Naive thymus-derived CD4-positive, alpha-beta T cell (primary cell): ENCODE measurements around the gene SMIM38. TPM values are rescaled to one million over a fixed set of nuclear protein-coding genes. Genes with fewer than 3 reads are reported as not detected.

Experiments used
- ATAC-seq: fragments of 150-1000 bp; cut with Tn5 transposase; 2 replicates; pipeline ENCODE4 v1.10.0; 2021; ENCODE audit warnings: mild to moderate bottlenecking, moderate library complexity
- CTCF ChIA-PET: fragments of 350-600 bp; sonication (Branson Sonifier 250); formaldehyde crosslinking; loops from one replicate; lab custom pipeline; 2021; ENCODE audit warnings: antibody characterized with exemption; lab: Charles Lee
- POLR2A ChIA-PET: fragments of 350-600 bp; sonication (Branson Sonifier 250); formaldehyde crosslinking; loops from one replicate; lab custom pipeline; 2021; ENCODE audit warnings: antibody characterized with exemption, inconsistent platforms; lab: Charles Lee
- DNase-seq, 9 donors: peaks; one replicate each; pipeline versions ENCODE4 v3.0.0 to v3.0.0-alpha.2; 2020 to 2022; ENCODE audit warnings: mixed read lengths in 1 of 9
- H3K27ac ChIP-seq: one replicate; pipeline ENCODE4 v1.7.0; 2013; ENCODE audit warnings: mild to moderate bottlenecking, low read depth, low read length, moderate library complexity
- H3K27me3 ChIP-seq, 2 donors: one replicate each; pipeline ENCODE4 v1.7.0; 2013; ENCODE audit warnings: low read length in 2 of 2, mild to moderate bottlenecking in 2 of 2, moderate library complexity in 2 of 2; ENCODE audit not compliant: control insufficient read depth in 2 of 2, insufficient read depth in 2 of 2
- H3K36me3 ChIP-seq, 3 experiments: 1 replicate in 2 of 3; 2 replicates in 1 of 3; pipeline ENCODE4 v1.7.0; 2013; ENCODE audit warnings: low read length in 3 of 3, mild to moderate bottlenecking in 3 of 3, moderate library complexity in 1 of 3; ENCODE audit not compliant: insufficient read depth in 3 of 3, control insufficient read depth in 2 of 3
- H3K4me1 ChIP-seq, 2 donors: one replicate each; pipeline ENCODE4 v1.7.0; 2013; ENCODE audit warnings: low read length in 2 of 2, mild to moderate bottlenecking in 2 of 2, moderate library complexity in 1 of 2; ENCODE audit not compliant: control insufficient read depth in 2 of 2, insufficient read depth in 2 of 2
- H3K4me3 ChIP-seq: 2 replicates; pipeline ENCODE4 v1.7.0; 2013; ENCODE audit warnings: mild to moderate bottlenecking, low read length
- H3K9me3 ChIP-seq, 3 experiments: 1 replicate in 2 of 3; 2 replicates in 1 of 3; pipeline ENCODE4 v1.7.0; 2013; ENCODE audit warnings: low read length in 3 of 3; ENCODE audit not compliant: control insufficient read depth in 2 of 3
- H3K27ac Mint-ChIP-seq, 9 donors: one replicate each; pipeline ENCODE4 v1.8.0; 2020 to 2022; ENCODE audit warnings: mixed read lengths in 9 of 9, mild to moderate bottlenecking in 8 of 9, moderate library complexity in 5 of 9, inconsistent platforms in 2 of 9
- H3K27me3 Mint-ChIP-seq, 5 donors: one replicate each; pipeline ENCODE4 v1.8.0; 2021 to 2022; ENCODE audit warnings: mixed read lengths in 5 of 5, mild to moderate bottlenecking in 1 of 5
- H3K36me3 Mint-ChIP-seq, 5 donors: one replicate each; pipeline ENCODE4 v1.8.0; 2020 to 2022; ENCODE audit warnings: mixed read lengths in 5 of 5, mild to moderate bottlenecking in 3 of 5, inconsistent platforms in 1 of 5
- H3K4me1 Mint-ChIP-seq, 7 donors: one replicate each; pipeline ENCODE4 v1.8.0; 2020 to 2022; ENCODE audit warnings: mixed read lengths in 7 of 7, mild to moderate bottlenecking in 3 of 7, inconsistent platforms in 1 of 7
- H3K4me3 Mint-ChIP-seq, 10 donors: one replicate each; pipeline ENCODE4 v1.8.0; 2020 to 2022; ENCODE audit warnings: mild to moderate bottlenecking in 10 of 10, mixed read lengths in 10 of 10, moderate library complexity in 6 of 10, inconsistent platforms in 2 of 10
- H3K9me3 Mint-ChIP-seq, 11 donors: one replicate each; pipeline ENCODE4 v1.8.0; 2020 to 2022; ENCODE audit warnings: mixed read lengths in 11 of 11, mild to moderate bottlenecking in 4 of 11, inconsistent platforms in 1 of 11, moderate library complexity in 1 of 11
- intact Hi-C, 2 donors: fragments of 100-400 bp; cut with micrococcal nuclease; formaldehyde crosslinking; loops; one replicate each; pipeline ENCODE4 v1.15.1; 2023
- polyA plus RNA-seq, 2 donors: library from polyadenylated mRNA; unstranded; fragments of 300-500 nt; fragmentation: Illumina TruSeq; gene quantifications; one replicate each; pipeline ENCODE4 v1.2.3, GENCODE V29; 2021
- total RNA-seq, 6 experiments: library from RNA in 5 of 6; stranded (reverse) in 5 of 6; gene quantifications; 1 replicate in 5 of 6; 2 replicates in 1 of 6; pipeline ENCODE4 v1.2.3 and lab custom pipeline; 2021 to 2026

SMIM38 gene
- total RNA-seq (under 1 TPM; 0.13 to 0.73 (median 0.70) TPM), polyA plus RNA-seq (not detected), total RNA-seq (lab: John Stamatoyannopoulos, UW) (0.81 reads per million)

DNA sequence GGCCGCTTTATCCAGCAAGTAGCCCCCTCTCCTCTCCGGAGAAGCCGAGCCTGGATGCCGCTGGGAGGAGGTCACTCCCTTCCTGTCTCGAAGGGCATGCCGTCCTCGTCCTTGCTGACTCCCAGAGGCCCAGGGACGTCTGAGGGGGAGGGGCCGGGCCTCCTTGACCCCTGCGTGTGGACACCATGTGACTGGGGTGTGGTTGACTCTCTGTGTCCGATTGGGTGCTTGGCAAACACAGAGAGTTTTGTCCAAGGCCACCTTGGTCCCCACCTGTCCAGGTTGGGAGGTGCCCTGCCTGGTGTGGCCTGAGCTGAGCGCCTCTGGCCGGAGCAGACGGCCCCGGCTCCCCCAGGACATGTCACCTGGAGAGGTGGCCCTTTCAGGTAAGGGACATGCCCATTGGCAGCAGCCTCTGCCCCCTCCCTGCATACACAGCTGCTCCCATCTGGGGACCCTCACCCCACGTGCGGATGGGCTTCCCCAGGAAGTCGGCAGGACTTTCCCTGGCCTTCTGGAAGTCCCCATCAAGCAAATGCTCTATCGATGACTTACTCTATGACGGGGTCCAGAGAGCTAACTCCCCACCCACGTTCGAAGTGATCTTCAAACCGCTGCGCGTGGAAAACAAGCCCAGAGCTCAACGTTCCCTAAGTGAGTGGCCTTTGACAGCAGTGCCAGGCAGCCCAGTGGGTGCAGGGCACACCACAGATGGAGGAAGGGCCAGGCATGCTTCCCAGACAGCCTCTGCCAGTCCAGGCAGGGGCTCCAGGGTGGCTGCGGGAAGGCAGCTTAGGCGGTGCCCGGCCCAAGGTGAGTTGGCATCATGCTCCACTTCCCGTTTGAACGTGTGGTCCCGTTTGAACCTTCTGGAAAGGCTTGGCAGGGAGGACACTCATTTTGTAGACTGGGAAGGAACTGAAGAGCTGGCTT, at the start of gene SMIM38:
Gene SMIM38, plus strand, starts transcription at position 634 of the 933 bp plus-strand sequence. CDS start 1,912 bp downstream, outside the sequence.
- ChIA-PET CTCF (no interaction called here), POLR2A (no interaction called here)
- H3K27me3 Mint-ChIP-seq, result peaks cover 0 to 3% (median 0%) of the 10 kb centered on the region in 5 donors
- Histone ChIP-seq H3K9me3 (no peaks in the 10 kb centered on the region), H3K4me3 (no peak within 1 kb of the TSS), H3K27ac (no peak within 1 kb of the TSS), H3K27me3 (no peaks in the 10 kb centered on the region), H3K36me3 (no peaks in the 10 kb centered on the region), H3K4me1 (no peaks in the 10 kb centered on the region)
- H3K36me3 Mint-ChIP-seq, result no peaks in the 10 kb centered on the region
- no peak within 1 kb of the TSS for H3K4me3 Mint-ChIP-seq
- peak within 1 kb of the TSS in 1 of 9 donors; percentile 57 for H3K27ac Mint-ChIP-seq
- no peaks in the 10 kb centered on the region for H3K9me3 Mint-ChIP-seq
- H3K4me1 Mint-ChIP-seq, result no peaks in the 10 kb centered on the region
- DNase-seq (no peak), ATAC-seq (no peak)
- intact Hi-C loops, result no loop called here

DNA sequence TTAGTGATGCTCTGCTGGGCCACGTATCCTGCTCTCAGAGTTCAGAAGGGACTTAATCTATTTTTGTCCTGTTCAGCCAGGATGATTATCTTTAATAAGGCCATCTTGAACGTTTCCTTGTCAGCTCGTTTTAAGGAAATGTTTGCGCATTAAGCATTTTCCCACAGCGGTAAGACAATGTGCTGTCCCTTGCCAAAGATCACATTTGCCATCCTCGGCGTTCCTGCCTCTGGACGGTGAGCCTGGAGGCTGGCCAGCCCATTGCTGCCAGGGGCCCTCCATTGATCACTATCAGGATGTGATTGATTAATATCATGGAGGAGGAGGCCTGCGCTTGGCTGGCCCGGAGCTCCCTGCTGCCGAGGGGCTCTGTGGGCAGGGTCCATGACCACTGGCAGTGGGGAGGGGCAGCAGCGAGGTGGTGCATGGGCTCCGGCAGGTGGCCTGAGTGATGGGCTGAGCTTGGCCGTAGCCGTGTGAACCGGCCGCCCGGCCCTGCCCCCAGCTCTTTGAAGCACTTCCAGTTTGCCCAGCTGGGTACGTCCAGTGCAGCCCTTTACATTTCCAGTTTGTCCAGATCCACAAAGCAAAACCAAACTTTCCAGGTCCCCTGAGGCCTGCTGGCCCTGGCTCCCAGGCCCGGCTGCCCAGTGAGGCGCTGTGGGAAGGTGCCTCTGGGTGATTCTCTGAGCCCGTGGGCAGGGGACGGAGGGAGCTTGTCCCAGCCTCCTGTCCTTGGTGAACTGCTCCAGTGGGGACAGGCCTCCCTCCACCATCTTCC, 49.5 kb upstream of the SMIM38 start:
- ChIA-PET POLR2A (no interaction called here), CTCF (interaction anchor here (0.6 to 0.8 kb wide), 3 partner anchors 11 to 538 kb away, joined by 3 read pairs; no protein-coding TSS in a partner anchor)
- no peak overlapping the region for H3K4me3 Mint-ChIP-seq
- peaks cover 4 to 24% (median 10%) of the 10 kb centered on the region in 7 donors for H3K4me1 Mint-ChIP-seq
- H3K27me3 ChIP-seq, result no peaks in the 10 kb centered on the region
- no peaks in the 10 kb centered on the region for H3K9me3 ChIP-seq
- intact Hi-C loops, result no loop called here
- H3K27ac Mint-ChIP-seq, result peak overlapping the region in 1 of 9 donors; percentile 40
- peaks cover 0 to 9% (median 1%) of the 10 kb centered on the region in 11 donors for H3K9me3 Mint-ChIP-seq
- no peaks in the 10 kb centered on the region for H3K27me3 Mint-ChIP-seq
- ATAC-seq, result no peak
- no peak overlapping the region for H3K4me3 ChIP-seq
- peaks cover 0 to 7% (median 2%) of the 10 kb centered on the region in 5 donors for H3K36me3 Mint-ChIP-seq
- no peak for DNase-seq
- peaks cover 0 to 7% of the 10 kb centered on the region in 2 donors for H3K4me1 ChIP-seq
- H3K36me3 ChIP-seq, result no peaks in the 10 kb centered on the region
- no peak overlapping the region for H3K27ac ChIP-seq

DNA sequence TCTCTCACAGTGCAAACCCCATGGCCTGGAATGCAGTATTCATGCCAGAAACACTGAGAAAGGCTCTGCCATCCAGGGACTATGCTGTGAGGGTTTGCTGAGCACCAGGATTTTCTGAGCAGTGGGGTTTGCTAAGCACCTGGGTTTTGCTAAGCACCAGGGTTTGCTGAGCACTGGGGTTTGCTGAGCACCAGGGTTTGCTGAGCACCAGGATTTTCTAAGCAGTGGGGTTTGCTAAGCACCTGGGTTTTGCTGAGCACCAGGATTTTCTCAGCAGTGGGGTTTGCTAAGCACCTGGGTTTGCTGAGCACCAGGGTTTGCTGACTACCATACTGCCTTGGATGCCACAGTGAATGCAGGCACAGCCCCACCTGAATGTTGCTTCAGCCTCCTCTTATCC, 48.3 kb upstream of the SMIM38 start:
- H3K4me1 ChIP-seq, result no peaks in the 10 kb centered on the region
- Mint-ChIP-seq H3K27ac (no peak overlapping the region), H3K9me3 (peaks cover 0 to 9% (median 1%) of the 10 kb centered on the region in 11 donors), H3K27me3 (no peaks in the 10 kb centered on the region), H3K4me3 (no peak overlapping the region), H3K4me1 (peaks cover 4 to 26% (median 5%) of the 10 kb centered on the region in 7 donors), H3K36me3 (peaks cover 0 to 7% (median 2%) of the 10 kb centered on the region in 5 donors)
- no peak overlapping the region for H3K27ac ChIP-seq
- DNase-seq (no peak), ATAC-seq (no peak)
- H3K4me3 ChIP-seq, result no peak overlapping the region
- CTCF ChIA-PET, result interaction anchor here (0.8 kb wide), 1 partner anchor 537 kb away, joined by 3 read pairs; no protein-coding TSS in a partner anchor
- no peaks in the 10 kb centered on the region for H3K36me3 ChIP-seq
- no peaks in the 10 kb centered on the region for H3K27me3 ChIP-seq
- intact Hi-C loops, result no loop called here
- POLR2A ChIA-PET, result no interaction called here
- no peaks in the 10 kb centered on the region for H3K9me3 ChIP-seq

DNA sequence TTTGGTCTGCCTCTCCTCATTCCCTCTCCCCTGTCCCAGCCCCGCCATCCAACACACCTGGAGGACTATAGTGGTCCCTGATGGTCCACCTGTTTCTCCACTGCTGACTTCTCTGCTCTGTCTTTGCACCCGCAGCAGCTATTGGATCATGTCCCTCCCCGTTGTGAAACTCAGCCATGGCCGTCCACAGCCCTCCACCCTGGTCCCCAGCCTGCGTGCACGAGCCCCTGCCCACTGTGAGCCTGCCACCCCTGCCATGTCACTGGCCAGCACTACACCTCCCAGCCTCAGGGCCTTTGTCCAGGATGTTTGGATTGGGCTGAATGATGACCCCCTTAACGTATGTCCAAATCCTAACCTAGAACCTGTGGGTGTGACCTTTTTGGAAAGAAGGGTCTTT, 47.7 kb upstream of the SMIM38 start:
- no peaks in the 10 kb centered on the region for H3K9me3 ChIP-seq
- intact Hi-C loops, result no loop called here
- Mint-ChIP-seq H3K36me3 (peaks cover 0 to 7% (median 2%) of the 10 kb centered on the region in 5 donors), H3K9me3 (peaks cover 0 to 9% (median 1%) of the 10 kb centered on the region in 11 donors), H3K27me3 (no peaks in the 10 kb centered on the region), H3K27ac (no peak overlapping the region), H3K4me1 (peaks cover 4 to 20% (median 5%) of the 10 kb centered on the region in 7 donors), H3K4me3 (no peak overlapping the region)
- ATAC-seq, result no peak
- no peaks in the 10 kb centered on the region for H3K36me3 ChIP-seq
- no peak overlapping the region for H3K4me3 ChIP-seq
- H3K4me1 ChIP-seq, result no peaks in the 10 kb centered on the region
- POLR2A ChIA-PET, result no interaction called here
- DNase-seq, result no peak
- no peaks in the 10 kb centered on the region for H3K27me3 ChIP-seq
- CTCF ChIA-PET, result no interaction called here
- no peak overlapping the region for H3K27ac ChIP-seq

DNA sequence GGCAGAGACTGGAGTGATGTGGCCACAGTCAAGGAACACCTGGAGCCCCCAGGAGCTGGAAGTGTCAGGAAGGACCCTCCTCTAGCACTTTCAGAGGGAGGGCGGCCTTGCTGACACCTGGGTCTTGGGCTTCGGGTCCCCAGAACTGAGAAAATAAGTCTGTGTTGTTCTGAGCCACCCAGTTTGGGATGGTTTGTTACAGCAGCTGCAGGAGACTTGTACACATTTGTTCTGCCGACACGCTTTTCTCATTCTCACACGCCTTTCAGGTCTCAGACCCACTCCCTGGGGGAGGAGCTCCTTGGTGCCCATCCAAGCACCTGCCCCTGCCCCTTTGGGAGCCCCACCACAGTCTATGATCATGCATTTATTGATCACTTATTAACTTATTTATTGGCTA, 47.2 kb upstream of the SMIM38 start:
- Mint-ChIP-seq H3K27ac (no peak overlapping the region), H3K4me3 (peak overlapping the region in 1 of 10 donors; percentile 38), H3K9me3 (peaks cover 0 to 9% (median 1%) of the 10 kb centered on the region in 11 donors), H3K4me1 (peaks cover 4 to 20% (median 5%) of the 10 kb centered on the region in 7 donors), H3K36me3 (peaks cover 0 to 7% (median 2%) of the 10 kb centered on the region in 5 donors), H3K27me3 (no peaks in the 10 kb centered on the region)
- no peaks in the 10 kb centered on the region for H3K9me3 ChIP-seq
- no peak for DNase-seq
- H3K27ac ChIP-seq, result no peak overlapping the region
- H3K4me1 ChIP-seq, result no peaks in the 10 kb centered on the region
- H3K4me3 ChIP-seq, result no peak overlapping the region
- no peaks in the 10 kb centered on the region for H3K36me3 ChIP-seq
- intact Hi-C loops, result no loop called here
- no peak for ATAC-seq
- ChIA-PET POLR2A (no interaction called here), CTCF (no interaction called here)
- no peaks in the 10 kb centered on the region for H3K27me3 ChIP-seq

DNA sequence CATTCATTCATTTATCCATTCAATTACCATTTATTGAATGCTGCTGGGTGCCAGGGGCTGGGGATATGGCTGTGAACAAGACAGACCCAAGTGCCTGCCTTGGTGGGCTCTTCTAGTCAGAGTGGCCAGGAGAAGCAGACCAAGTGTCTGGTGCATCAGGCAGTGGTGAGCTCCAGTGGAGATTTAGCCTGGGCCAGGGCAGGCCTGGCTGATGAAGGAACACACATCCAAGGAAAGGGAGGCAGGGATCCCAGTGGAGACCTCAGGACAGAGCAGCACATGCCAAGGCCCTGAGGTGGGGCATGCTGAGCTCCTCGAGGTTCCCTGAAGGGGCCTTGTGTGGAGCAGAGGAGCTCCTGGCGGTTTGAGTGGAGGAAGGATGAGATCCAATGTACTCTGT, 46.6 kb upstream of the SMIM38 start:
- intact Hi-C loops, result no loop called here
- ChIA-PET POLR2A (no interaction called here), CTCF (interaction anchor here (0.7 kb wide), 1 partner anchor 8 kb away, joined by 3 read pairs; no protein-coding TSS in a partner anchor)
- no peak for ATAC-seq
- Histone ChIP-seq H3K4me3 (no peak overlapping the region), H3K36me3 (no peaks in the 10 kb centered on the region), H3K27me3 (no peaks in the 10 kb centered on the region), H3K4me1 (no peaks in the 10 kb centered on the region), H3K9me3 (no peaks in the 10 kb centered on the region), H3K27ac (no peak overlapping the region)
- DNase-seq, result no peak
- no peaks in the 10 kb centered on the region for H3K27me3 Mint-ChIP-seq
- peaks cover 0 to 9% (median 1%) of the 10 kb centered on the region in 11 donors for H3K9me3 Mint-ChIP-seq
- no peak overlapping the region for H3K4me3 Mint-ChIP-seq
- peaks cover 4 to 20% (median 5%) of the 10 kb centered on the region in 7 donors for H3K4me1 Mint-ChIP-seq
- H3K36me3 Mint-ChIP-seq, result peaks cover 0 to 7% (median 2%) of the 10 kb centered on the region in 5 donors
- H3K27ac Mint-ChIP-seq, result peak overlapping the region in 1 of 9 donors; percentile 89
